Stomach (tissue), 9 donors: ENCODE measurements around the gene STEAP1. TPM values are rescaled to one million over a fixed set of nuclear protein-coding genes. Genes with fewer than 3 reads are reported as not detected.

Experiments
- DNase-seq, 2 donors: peaks; one replicate each; pipeline versions ENCODE4 v3.0.0 to v3.0.0-alpha.2; 2013 to 2019
- H3K27ac ChIP-seq, 5 donors: fragments of 200-600 bp in 4 of 5; sonication (generic) in 4 of 5; one replicate each; pipeline ENCODE4 v1.5.1; 2013 to 2019; ENCODE audit warnings: mild to moderate bottlenecking in 1 of 5, moderate library complexity in 1 of 5
- H3K27me3 ChIP-seq, 3 donors: fragments of 200-600 bp; sonication (generic); one replicate each; pipeline ENCODE4 v1.5.1; 2017 to 2019; ENCODE audit warnings: mixed run types in 1 of 3
- H3K36me3 ChIP-seq, 4 donors: fragments of 200-600 bp; sonication (generic); 1 replicate in 3 of 4; 2 replicates in 1 of 4; pipeline ENCODE4 v1.5.1; 2016 to 2019
- H3K4me1 ChIP-seq, 4 donors: fragments of 200-600 bp; sonication (generic); one replicate each; pipeline ENCODE4 v1.5.1; 2016 to 2019
- H3K4me3 ChIP-seq, 4 donors: fragments of 200-600 bp; sonication (generic) in 3 of 4; one replicate each; pipeline ENCODE4 v1.5.1; 2016 to 2019; ENCODE audit warnings: mild to moderate bottlenecking in 1 of 4
- H3K9me3 ChIP-seq, 4 donors: fragments of 200-600 bp; sonication (generic); one replicate each; pipeline ENCODE4 v1.5.1; 2016 to 2019
- EP300 ChIP-seq: sonication (generic); formaldehyde crosslinking; IDR thresholded peaks from one replicate; pipeline ENCODE4 v1.6.1; 2017; ENCODE audit warnings: antibody characterized with exemption
- POLR2A ChIP-seq, 4 donors: fragments of 450-650 bp; IDR thresholded peaks; one replicate each; pipeline ENCODE4 v1.6.1; 2016; ENCODE audit warnings: antibody characterized with exemption in 4 of 4, control low read depth in 2 of 4, mild to moderate bottlenecking in 1 of 4, moderate library complexity in 1 of 4
- POLR2AphosphoS5 ChIP-seq, 3 donors: sonication (generic); formaldehyde crosslinking; IDR thresholded peaks; one replicate each; pipeline ENCODE4 v1.6.1; 2016; ENCODE audit warnings: antibody characterized with exemption in 3 of 3
- WGBS, 5 donors: extraction: QIAGEN DNeasy Blood & Tissue Kit in 3 of 5; methylation state at CpG; one replicate each; pipeline versions ENCODE4 v1.1.5 to v1.1.7; 2013 to 2018; 5-methylcytosine and 5-hydroxymethylcytosine counted together
- intact Hi-C: fragments of 100-400 bp; cut with DNase I; formaldehyde crosslinking; loops from one replicate; pipeline ENCODE4 v1.15.1; 2023; ENCODE audit warnings: low total_unique reads
- polyA plus RNA-seq, 3 donors: library from polyadenylated mRNA; stranded (reverse); fragments of 200-250 nt; gene quantifications; one replicate each; pipeline ENCODE4 v1.2.3, GENCODE V29; 2013
- total RNA-seq, 5 donors: library from RNA; depleted of rRNA; stranded (reverse); fragments of >200 nt; gene quantifications; one replicate each; pipeline versions ENCODE4 v1.1.0 to v1.2.3, GENCODE V29; 2014 to 2016
- TF ChIP-seq, protein P1 (sequence below), 7 experiments: fragments of 450-650 bp in 4 of 7; fragments of 200-600 bp in 3 of 7; sonication (generic) in 3 of 7; IDR thresholded peaks; one replicate each; pipeline ENCODE4 v1.5.1; 2016 to 2019; ENCODE audit warnings: antibody characterized with exemption in 7 of 7, control low read depth in 2 of 7, mild to moderate bottlenecking in 1 of 7
- donor health status: healthy with polysubstance abuse.
- donor health status: Bipolar disorder and iron deficiency.
- donor health status: healthy.

Gene STEAP1
- total and polyA plus RNA-seq, 8 donors, result 1.8 to 9.2 (median 4.6) TPM; not detected in 1

DNA sequence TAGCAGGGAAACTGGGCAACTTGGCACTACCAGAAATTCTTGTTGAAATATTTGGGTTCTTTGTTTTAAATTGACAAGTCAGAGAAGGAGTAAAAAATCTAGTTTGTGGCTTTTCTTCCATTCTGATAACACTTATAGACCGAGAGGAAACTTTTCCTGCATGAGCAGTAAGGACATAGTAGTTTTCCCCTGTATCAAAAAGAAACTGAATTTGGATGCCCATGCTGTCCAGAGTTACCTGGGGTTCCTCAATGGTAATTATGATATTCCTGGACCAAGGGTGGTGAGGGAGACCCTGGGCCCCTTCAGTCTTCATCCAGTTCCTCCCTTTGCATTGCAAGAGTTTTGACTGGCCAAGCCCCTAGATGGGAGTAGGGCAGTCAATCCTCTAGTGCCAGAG is 37.4 kb downstream of the STEAP1 start:
- Histone ChIP-seq H3K9me3 (peaks cover 0 to 4% (median 0%) of the 10 kb centered on the region in 4 donors), H3K36me3 (no peaks in the 10 kb centered on the region), H3K4me3 (no peak overlapping the region), H3K4me1 (peaks cover 0 to 14% (median 8%) of the 10 kb centered on the region in 4 donors), H3K27me3 (no peaks in the 10 kb centered on the region), H3K27ac (no peak overlapping the region)
- intact Hi-C loops, result no loop called here
- WGBS, 5 donors, result 55 to 83% (median 75%) methylated on average over 1 of the region's 1 CpG
- no peak for DNase-seq
- TF ChIP-seq, protein P1, sequence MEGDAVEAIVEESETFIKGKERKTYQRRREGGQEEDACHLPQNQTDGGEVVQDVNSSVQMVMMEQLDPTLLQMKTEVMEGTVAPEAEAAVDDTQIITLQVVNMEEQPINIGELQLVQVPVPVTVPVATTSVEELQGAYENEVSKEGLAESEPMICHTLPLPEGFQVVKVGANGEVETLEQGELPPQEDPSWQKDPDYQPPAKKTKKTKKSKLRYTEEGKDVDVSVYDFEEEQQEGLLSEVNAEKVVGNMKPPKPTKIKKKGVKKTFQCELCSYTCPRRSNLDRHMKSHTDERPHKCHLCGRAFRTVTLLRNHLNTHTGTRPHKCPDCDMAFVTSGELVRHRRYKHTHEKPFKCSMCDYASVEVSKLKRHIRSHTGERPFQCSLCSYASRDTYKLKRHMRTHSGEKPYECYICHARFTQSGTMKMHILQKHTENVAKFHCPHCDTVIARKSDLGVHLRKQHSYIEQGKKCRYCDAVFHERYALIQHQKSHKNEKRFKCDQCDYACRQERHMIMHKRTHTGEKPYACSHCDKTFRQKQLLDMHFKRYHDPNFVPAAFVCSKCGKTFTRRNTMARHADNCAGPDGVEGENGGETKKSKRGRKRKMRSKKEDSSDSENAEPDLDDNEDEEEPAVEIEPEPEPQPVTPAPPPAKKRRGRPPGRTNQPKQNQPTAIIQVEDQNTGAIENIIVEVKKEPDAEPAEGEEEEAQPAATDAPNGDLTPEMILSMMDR (IDR thresholded peaks at IDR 0.05), result no peak
- TF ChIP-seq EP300 (no peak), POLR2A (IDR thresholded peaks at IDR 0.05) (no peak), POLR2AphosphoS5 (IDR thresholded peaks at IDR 0.05) (no peak)

DNA sequence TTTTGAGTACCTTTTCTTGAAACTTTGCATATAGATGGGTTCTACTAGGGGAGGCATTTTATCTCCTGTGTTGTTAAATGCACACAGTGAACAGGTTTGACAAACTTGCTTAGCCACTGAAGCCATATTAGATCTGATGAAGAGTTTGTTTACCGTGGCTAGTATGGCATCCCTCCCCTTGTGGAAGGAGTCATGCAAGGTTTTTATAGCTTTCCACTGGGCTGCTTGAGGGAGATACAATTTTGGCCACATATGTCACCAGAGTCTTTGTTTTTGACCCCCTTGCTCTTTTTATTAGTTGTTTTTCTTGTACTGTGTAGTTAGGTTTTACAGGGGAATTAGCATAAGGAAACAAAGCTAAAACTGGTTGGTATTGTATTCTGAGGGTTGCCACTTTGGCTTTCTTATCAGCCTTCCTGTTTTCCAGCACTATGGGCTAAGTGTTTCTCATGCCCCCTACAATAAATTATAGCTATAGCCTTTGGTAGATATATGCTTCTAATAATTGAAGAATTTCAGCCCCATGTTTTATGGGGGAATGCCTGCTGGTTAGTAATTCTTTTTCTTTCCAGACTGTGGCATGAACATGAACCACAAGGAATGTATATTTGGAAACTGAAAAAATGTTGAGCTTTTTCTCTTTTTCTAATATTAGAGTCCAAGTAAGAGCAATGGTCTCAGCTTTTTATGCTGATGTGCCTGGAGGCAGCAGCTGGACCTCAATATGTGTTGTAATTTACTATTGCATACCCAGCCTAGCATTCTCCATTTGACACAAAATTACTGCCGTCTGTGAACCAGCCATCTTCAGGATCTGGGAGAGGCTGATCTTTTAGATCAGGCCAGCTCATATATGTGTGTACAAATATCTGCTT is 38.8 kb downstream of the STEAP1 start:
- Histone ChIP-seq H3K4me1 (peaks cover 0 to 9% (median 4%) of the 10 kb centered on the region in 4 donors), H3K27ac (no peak overlapping the region), H3K4me3 (no peak overlapping the region), H3K36me3 (no peaks in the 10 kb centered on the region), H3K27me3 (no peaks in the 10 kb centered on the region), H3K9me3 (peaks cover 0 to 4% (median 0%) of the 10 kb centered on the region in 4 donors)
- no peak for TF ChIP-seq POLR2AphosphoS5 (IDR thresholded peaks at IDR 0.05)
- DNase-seq, result no peak
- WGBS, 5 donors, result 37 to 80% (median 65%) methylated on average over 2 of the region's 2 CpGs
- intact Hi-C loops, result no loop called here

- H3K4me1 ChIP-seq, result no peaks in the 10 kb centered on the region
- H3K27ac ChIP-seq, result no peak overlapping the region
- H3K9me3 ChIP-seq, result peaks cover 0 to 4% (median 0%) of the 10 kb centered on the region in 4 donors
- intact Hi-C loops, result no loop called here
- no peaks in the 10 kb centered on the region for H3K36me3 ChIP-seq
- WGBS, 5 donors, result 78 to 86% (median 84%) methylated on average over 10 of the region's 10 CpGs
- H3K27me3 ChIP-seq, result no peaks in the 10 kb centered on the region
- no peak overlapping the region for H3K4me3 ChIP-seq
- DNase-seq, result no peak
- TF ChIP-seq EP300 (no peak), POLR2A (IDR thresholded peaks at IDR 0.05) (no peak), POLR2AphosphoS5 (IDR thresholded peaks at IDR 0.05) (no peak)
- TF ChIP-seq, protein P1 (IDR thresholded peaks at IDR 0.05), result no peak
These were observed 40.9 kb downstream of the STEAP1 start for GRCh38 chr7:90194911-90195809.

- TF ChIP-seq, protein P1 (IDR thresholded peaks at IDR 0.05), result no peak
- TF ChIP-seq POLR2A (IDR thresholded peaks at IDR 0.05) (no peak), POLR2AphosphoS5 (IDR thresholded peaks at IDR 0.05) (no peak), EP300 (no peak)
- Histone ChIP-seq H3K9me3 (no peaks in the 10 kb centered on the region), H3K27me3 (no peaks in the 10 kb centered on the region), H3K27ac (no peak overlapping the region), H3K4me1 (no peaks in the 10 kb centered on the region), H3K36me3 (no peaks in the 10 kb centered on the region), H3K4me3 (no peak overlapping the region)
- no peak for DNase-seq
- 81 to 89% (median 87%) methylated on average over 2 of the region's 2 CpGs for WGBS, 5 donors
- intact Hi-C loops, result no loop called here
These were observed 47.4 kb downstream of the STEAP1 start for GRCh38 chr7:90201500-90202195.
